H1 (cell line): Measurements from ENCODE around the gene RIPPLY3. TPM values are rescaled to one million over a fixed set of nuclear protein-coding genes. Genes with fewer than 3 reads are reported as not detected.

Experiments used
- CTCF ChIA-PET: fragments of 300-600 bp; sonication (Branson Sonifier 250); formaldehyde crosslinking; loops from one replicate; lab custom pipeline; 2021; ENCODE audit not compliant: partially characterized antibody; lab: Charles Lee
- POLR2A ChIA-PET: fragments of 300-600 bp; sonication (Branson Sonifier 250); formaldehyde crosslinking; loops from one replicate; lab custom pipeline; 2021; ENCODE audit warnings: inconsistent platforms; ENCODE audit not compliant: partially characterized antibody; lab: Charles Lee
- DNase-seq, 2 experiments: peaks; one replicate each; pipeline versions ENCODE4 v3.0.0 to v3.0.0-alpha.2; 2010 to 2022; ENCODE audit warnings: low spot score in 2 of 2, low read depth in 1 of 2, mixed read lengths in 1 of 2
- FAIRE-seq: peaks from 2 replicates; lab custom pipeline; 2011; peaks lifted over from hg19 to GRCh38; lab: Jason Lieb, UNC
- H2AFZ ChIP-seq: 2 replicates; pipeline ENCODE4 v1.8.1; 2012; ENCODE audit warnings: low read length, inconsistent platforms
- H2AK5ac ChIP-seq: 2 replicates; pipeline ENCODE4 v1.6.1; 2013; ENCODE audit warnings: low read depth, low read length
- H2BK120ac ChIP-seq: replicated peaks from 2 replicates; pipeline ENCODE3; 2013; ENCODE audit warnings: low read depth, low read length, inconsistent platforms
- H2BK12ac ChIP-seq: 2 replicates; pipeline ENCODE4 v1.6.1; 2013; ENCODE audit warnings: low read depth, low read length
- H2BK15ac ChIP-seq: 2 replicates; pipeline ENCODE4 v1.6.1; 2013; ENCODE audit warnings: low read length
- H2BK20ac ChIP-seq: 2 replicates; pipeline ENCODE4 v1.6.1; 2013; ENCODE audit warnings: low read length
- H2BK5ac ChIP-seq: 2 replicates; pipeline ENCODE4 v1.6.1; 2013; ENCODE audit warnings: low read depth, low read length
- H3K14ac ChIP-seq: 2 replicates; pipeline ENCODE4 v1.6.1; 2013; ENCODE audit warnings: inconsistent platforms; ENCODE audit not compliant: insufficient read length
- H3K18ac ChIP-seq: 2 replicates; pipeline ENCODE4 v1.6.1; 2013; ENCODE audit warnings: low read length; ENCODE audit errors: extremely low read depth
- H3K23ac ChIP-seq: 2 replicates; pipeline ENCODE4 v1.6.1; 2013; ENCODE audit warnings: inconsistent platforms; ENCODE audit not compliant: insufficient read length
- H3K23me2 ChIP-seq: 2 replicates; pipeline ENCODE4 v1.6.1; 2013; ENCODE audit warnings: low read depth, low read length
- H3K27ac ChIP-seq: 2 replicates; pipeline ENCODE4 v1.6.1; 2011; ENCODE audit warnings: low read depth, low read length, inconsistent platforms
- H3K27me3 ChIP-seq, 4 experiments: replicated peaks in 1 of 4; 1 replicate in 1 of 4; 2 replicates in 3 of 4; pipeline versions ENCODE4 v1.6.1 to v1.8.1; 2011 to 2013; ENCODE audit warnings: low read length in 3 of 4, mild to moderate bottlenecking in 3 of 4, inconsistent platforms in 2 of 4, mixed read lengths in 2 of 4, moderate library complexity in 1 of 4; ENCODE audit not compliant: control insufficient read depth in 3 of 4, insufficient read depth in 3 of 4; ENCODE audit errors: extremely low read depth in 1 of 4
- H3K36me3 ChIP-seq, 4 experiments: 2 replicates each; pipeline versions ENCODE4 v1.6.1 to v1.8.1; 2011 to 2013; ENCODE audit warnings: mild to moderate bottlenecking in 4 of 4, low read length in 3 of 4, moderate library complexity in 2 of 4, control low read depth in 1 of 4, inconsistent platforms in 1 of 4; ENCODE audit not compliant: insufficient read depth in 4 of 4, control insufficient read depth in 2 of 4
- H3K4ac ChIP-seq: replicated peaks from 2 replicates; pipeline ENCODE3; 2013; ENCODE audit warnings: low read length, low read depth, mixed read lengths, inconsistent platforms; ENCODE audit not compliant: insufficient read length
- H3K4me1 ChIP-seq, 4 experiments: replicated peaks in 1 of 4; 1 replicate in 1 of 4; 2 replicates in 3 of 4; pipeline versions ENCODE4 v1.6.1 to v1.8.1; 2011 to 2013; ENCODE audit warnings: low read length in 3 of 4, inconsistent platforms in 2 of 4, mixed read lengths in 1 of 4; ENCODE audit not compliant: insufficient read depth in 4 of 4, control insufficient read depth in 3 of 4
- H3K4me2 ChIP-seq, 2 experiments: 2 replicates each; pipeline versions ENCODE4 v1.6.1 to v1.8.1; 2011 to 2013; ENCODE audit warnings: low read depth in 2 of 2, low read length in 2 of 2, control low read depth in 1 of 2, inconsistent platforms in 1 of 2, mild to moderate bottlenecking in 1 of 2; ENCODE audit not compliant: insufficient read depth in 1 of 2
- H3K4me3 ChIP-seq, 4 experiments: fragments of 200-600, 300-600 bp in 1 of 4; sonication (generic), shearing (Covaris generic), sonication (Bioruptor Twin) in 1 of 4; 2 replicates each; pipeline versions ENCODE4 v1.5.1 to v1.8.1; 2011 to 2016; ENCODE audit warnings: low read length in 4 of 4, low read depth in 3 of 4, control low read depth in 2 of 4, inconsistent platforms in 2 of 4, mild to moderate bottlenecking in 2 of 4, mixed read lengths in 1 of 4, moderate library complexity in 1 of 4; ENCODE audit not compliant: insufficient read depth in 2 of 4; ENCODE audit errors: extremely low read depth in 1 of 4
- H3K56ac ChIP-seq: replicated peaks from 2 replicates; pipeline ENCODE3; 2013; ENCODE audit warnings: low read depth, mild to moderate bottlenecking, mixed read lengths, low read length, inconsistent platforms; ENCODE audit not compliant: insufficient read length
- H3K79me1 ChIP-seq: 2 replicates; pipeline ENCODE4 v1.6.1; 2013; ENCODE audit warnings: low read depth, low read length, control low read depth
- H3K79me2 ChIP-seq, 2 experiments: 2 replicates each; pipeline versions ENCODE4 v1.6.1 to v1.8.1; 2012 to 2013; ENCODE audit warnings: low read length in 2 of 2, mild to moderate bottlenecking in 2 of 2, inconsistent platforms in 1 of 2; ENCODE audit not compliant: insufficient read depth in 2 of 2, control insufficient read depth in 1 of 2
- H3K9ac ChIP-seq, 4 experiments: replicated peaks in 1 of 4; 1 replicate in 1 of 4; 2 replicates in 3 of 4; pipeline versions ENCODE4 v1.6.1 to v1.8.1; 2011 to 2013; ENCODE audit warnings: low read depth in 3 of 4, low read length in 3 of 4, control low read depth in 2 of 4, mild to moderate bottlenecking in 2 of 4, moderate library complexity in 2 of 4, inconsistent platforms in 1 of 4; ENCODE audit errors: extremely low read depth in 1 of 4
- H3K9me3 ChIP-seq, 2 experiments: 2 replicates each; pipeline versions ENCODE4 v1.6.1 to v1.8.1; 2012 to 2013; ENCODE audit warnings: mild to moderate bottlenecking in 2 of 2, moderate library complexity in 2 of 2, control low read depth in 1 of 2, inconsistent platforms in 1 of 2, low read depth in 1 of 2, low read length in 1 of 2, mixed read lengths in 1 of 2; ENCODE audit not compliant: insufficient read depth in 2 of 2
- H4K20me1 ChIP-seq, 2 experiments: replicated peaks in 1 of 2; 2 replicates each; pipeline versions ENCODE3 to v1.8.1; 2011 to 2013; ENCODE audit warnings: inconsistent platforms in 2 of 2, low read length in 2 of 2, mild to moderate bottlenecking in 1 of 2; ENCODE audit not compliant: insufficient read depth in 2 of 2, control insufficient read depth in 1 of 2
- H4K5ac ChIP-seq: 2 replicates; pipeline ENCODE4 v1.6.1; 2013; ENCODE audit warnings: low read length, low read depth, mixed read lengths, inconsistent platforms; ENCODE audit not compliant: insufficient read length
- H4K8ac ChIP-seq: 2 replicates; pipeline ENCODE4 v1.8.0; 2013; ENCODE audit warnings: mild to moderate bottlenecking, moderate library complexity, low read length, inconsistent platforms; ENCODE audit not compliant: insufficient read depth; ENCODE audit errors: extremely low read depth
- H4K91ac ChIP-seq: replicated peaks from 2 replicates; pipeline ENCODE3; 2013; ENCODE audit warnings: low read length, mixed read lengths, inconsistent platforms; ENCODE audit not compliant: insufficient read length
- RAD21 ChIP-seq, 2 experiments: IDR thresholded peaks in 1 of 2; conservative IDR thresholded peaks in 1 of 2; 2 replicates each; pipeline ENCODE4 v1.6.1; 2011; ENCODE audit warnings: low read depth in 2 of 2, low read length in 2 of 2, improper control_type of control experiment in 1 of 2, inconsistent platforms in 1 of 2, mild to moderate bottlenecking in 1 of 2, moderate library complexity in 1 of 2
- SAP30 ChIP-seq: fragments of 300-600 bp; sonication (generic); IDR thresholded peaks from 2 replicates; pipeline ENCODE4 v1.7.1; 2012; ENCODE audit warnings: low read length, moderate library complexity, mild to moderate bottlenecking, inconsistent platforms; ENCODE audit not compliant: insufficient read depth, insufficient replicate concordance
- TBP ChIP-seq: IDR thresholded peaks from 2 replicates; pipeline ENCODE4 v1.6.1; 2011; ENCODE audit warnings: low read depth, low read length, improper control_type of control experiment
- WGBS, 2 experiments: shearing (Covaris generic) in 1 of 2; methylation state at CpG; one replicate each; pipeline versions ENCODE4 v1.1.6 to v1.1.7; 2013 to 2015; ENCODE audit warnings: low lambda C conversion rate in 2 of 2, mixed read lengths in 2 of 2, inconsistent platforms in 1 of 2, low coverage in 1 of 2, missing lambda C conversion rate in 1 of 2; ENCODE audit not compliant: insufficient replicate concordance in 2 of 2, insufficient coverage in 1 of 2, insufficient read length in 1 of 2; ENCODE audit errors: extremely low coverage in 1 of 2, missing lambda C conversion rate in 1 of 2; 5-methylcytosine and 5-hydroxymethylcytosine counted together
- polyA plus RNA-seq, 7 experiments: library from polyadenylated mRNA; depleted of rRNA in 3 of 7; stranded (reverse) in 5 of 7; unstranded in 2 of 7; fragments of >200 nt in 5 of 7; fragments of 200-250 nt in 2 of 7; gene quantifications; 1 replicate in 5 of 7; 2 replicates in 1 of 7; 4 replicates in 1 of 7; pipeline versions ENCODE4 v1.2.1 to v1.2.3, GENCODE V29; 2011 to 2013; ENCODE audit warnings: missing spikeins in 2 of 7, mixed read lengths in 2 of 7
- total RNA-seq: library from RNA; stranded (reverse); fragmentation: NEBNext Ultra II Directional; extraction: Animal tissue kit (Norgen Biotek cat#: 25700); gene quantifications from 2 replicates; pipeline ENCODE4 v1.2.1, GENCODE V29; 2021

Gene RIPPLY3
- total and polyA plus RNA-seq, 2 of the 8 experiments (the other 6 are each of a cell fraction or from before 2014, with no cell fraction given): 2.0 to 2.2 TPM

GRCh38 chr21:37055271-37055855 lies 48.9 kb downstream of the RIPPLY3 start:
- no peak overlapping the region for H3K23ac ChIP-seq
- TF ChIP-seq SAP30 (no peak), RAD21 (IDR thresholded peaks at IDR 0.05 in 1 of 2, conservative IDR thresholded peaks at IDR 0.05 in 1 of 2; ENCODE audit: low read depth in 2 of 2, low read length in 2 of 2) (no peak), TBP (no peak)

More at GRCh38 chr21:37055271-37055855, 48.9 kb downstream of the RIPPLY3 start:
- DNase-seq: no peak
- Histone ChIP-seq H3K79me1 (no peaks in the 10 kb centered on the region), H3K9ac (no peak overlapping the region), H4K20me1 (no peaks in the 10 kb centered on the region), H2BK15ac (no peak overlapping the region), H3K4me3 (no peak overlapping the region), H2BK5ac (no peak overlapping the region), H4K5ac (no peak overlapping the region), H3K18ac (no peak overlapping the region), H2BK20ac (no peak overlapping the region), H3K56ac (no peak overlapping the region), H3K4me2 (no peak overlapping the region), H3K14ac (no peak overlapping the region), H3K4me1 (peaks cover 3 to 9% (median 5%) of the 10 kb centered on the region in 4 experiments), H3K27me3 (no peaks in the 10 kb centered on the region), H2BK12ac (no peak overlapping the region), H3K36me3 (no peaks in the 10 kb centered on the region), H2BK120ac (no peak overlapping the region), H2AFZ (no peak overlapping the region), H3K4ac (no peak overlapping the region), H3K27ac (no peak overlapping the region), H3K9me3 (peaks cover 0 to 3% of the 10 kb centered on the region in 2 experiments; a peak in 1 of 4 replicates), H2AK5ac (no peak overlapping the region), H4K91ac (no peak overlapping the region), H3K79me2 (no peaks in the 10 kb centered on the region), H4K8ac (no peak overlapping the region), H3K23me2 (no peaks in the 10 kb centered on the region)
- no peak for FAIRE-seq
- ChIA-PET CTCF (interaction anchor here (1.0 to 1.5 kb wide), 2 partner anchors 27 to 28 kb away, joined by 3 read pairs; no protein-coding TSS in a partner anchor), POLR2A (interaction anchor here (1.8 kb wide), 1 partner anchor 17 kb away, joined by 4 read pairs; no protein-coding TSS in a partner anchor)
- WGBS, 2 experiments: 83% methylated on average over 2 of the region's 2 CpGs; no CpG with 5 or more reads in 1 of the 2 experiments
